GM18861 (cell line): ENCODE data around the gene TMC8.

ENCODE experiments used
- ATAC-seq: cut with Tn5 transposase; IDR thresholded peaks from one replicate; pipeline ENCODE4 v1.9.1; 2021; ENCODE audit not compliant: unreplicated experiment

TMC8 gene

GRCh38 chr17:78122216-78122930 lies 8.2 kb upstream of the TMC8 start:
- no peak for ATAC-seq

DNA sequence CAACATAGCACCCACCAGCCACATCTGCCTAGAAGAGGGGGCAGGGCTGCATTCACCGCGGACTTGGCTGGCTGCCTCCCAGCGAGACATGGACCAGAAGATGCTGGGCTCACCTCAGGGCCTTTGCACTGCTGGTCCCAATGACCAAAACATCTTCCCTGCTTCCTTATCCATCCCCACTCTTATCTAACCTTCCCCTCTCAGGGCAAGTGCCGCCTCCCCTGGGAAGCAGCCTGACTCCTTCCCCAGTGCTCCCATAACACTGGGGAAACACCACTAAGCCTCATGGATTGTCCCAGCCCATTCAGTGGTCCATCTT lies 7.7 kb upstream of the TMC8 start:
- no peak for ATAC-seq

GRCh38 chr17:78123258-78123929 lies 7.2 kb upstream of the TMC8 start:
- no peak for ATAC-seq

- no peak for ATAC-seq
These were observed 6.3 kb upstream of the TMC8 start for GRCh38 chr17:78124081-78124835.

GRCh38 chr17:78124836-78125137 lies 5.8 kb upstream of the TMC8 start:
- no peak for ATAC-seq

GRCh38 chr17:78125138-78125913 lies 5.2 kb upstream of the TMC8 start:
- no peak for ATAC-seq

DNA sequence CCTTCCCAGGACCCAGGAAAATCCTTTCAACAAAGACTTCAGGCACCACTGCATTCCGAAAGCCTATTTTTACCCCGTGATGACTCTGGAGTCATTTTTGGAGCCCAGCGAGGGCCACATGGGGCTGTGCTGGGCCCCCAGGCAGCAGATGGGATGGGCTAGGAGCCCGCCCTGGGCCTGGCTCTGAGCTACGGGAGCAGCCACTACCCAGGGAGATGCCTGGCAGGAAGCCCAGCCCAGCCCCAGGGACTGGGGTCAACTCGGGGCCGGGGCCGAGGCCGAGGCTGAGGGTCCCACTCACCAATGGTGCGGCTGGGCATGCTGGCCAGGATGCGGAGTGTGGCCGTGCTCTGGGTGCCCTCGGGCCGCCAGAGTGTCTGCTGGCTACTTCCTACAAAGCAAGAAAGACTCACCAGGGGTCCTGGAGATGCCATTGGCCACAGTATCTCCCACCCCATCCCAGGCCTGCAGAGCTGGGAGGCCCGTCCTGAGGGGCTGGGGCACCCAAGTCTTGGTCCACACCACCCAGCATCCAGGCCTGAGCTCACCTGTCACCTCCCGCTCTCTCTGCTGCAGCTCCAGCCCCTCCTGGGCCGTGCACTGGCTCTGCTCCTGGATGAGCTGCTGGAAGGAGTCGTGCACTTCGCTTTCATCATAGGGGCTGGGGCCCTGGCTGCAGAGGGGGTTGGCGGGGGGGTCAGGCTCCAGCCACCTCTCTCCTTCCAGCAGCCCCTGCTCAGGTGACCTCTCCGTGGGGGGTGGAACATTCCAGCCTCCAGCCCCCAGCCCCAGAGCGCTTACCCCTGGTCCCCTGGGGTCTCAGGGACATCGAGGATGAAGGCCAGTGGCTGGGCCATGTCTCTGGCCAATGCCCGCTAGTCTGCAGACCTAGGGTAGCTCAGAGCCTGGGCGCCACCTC lies 4.3 kb upstream of the TMC8 start:
- ATAC-seq, result no peak

- no peak for ATAC-seq
These were observed 3.7 kb upstream of the TMC8 start for GRCh38 chr17:78126895-78127238.

DNA sequence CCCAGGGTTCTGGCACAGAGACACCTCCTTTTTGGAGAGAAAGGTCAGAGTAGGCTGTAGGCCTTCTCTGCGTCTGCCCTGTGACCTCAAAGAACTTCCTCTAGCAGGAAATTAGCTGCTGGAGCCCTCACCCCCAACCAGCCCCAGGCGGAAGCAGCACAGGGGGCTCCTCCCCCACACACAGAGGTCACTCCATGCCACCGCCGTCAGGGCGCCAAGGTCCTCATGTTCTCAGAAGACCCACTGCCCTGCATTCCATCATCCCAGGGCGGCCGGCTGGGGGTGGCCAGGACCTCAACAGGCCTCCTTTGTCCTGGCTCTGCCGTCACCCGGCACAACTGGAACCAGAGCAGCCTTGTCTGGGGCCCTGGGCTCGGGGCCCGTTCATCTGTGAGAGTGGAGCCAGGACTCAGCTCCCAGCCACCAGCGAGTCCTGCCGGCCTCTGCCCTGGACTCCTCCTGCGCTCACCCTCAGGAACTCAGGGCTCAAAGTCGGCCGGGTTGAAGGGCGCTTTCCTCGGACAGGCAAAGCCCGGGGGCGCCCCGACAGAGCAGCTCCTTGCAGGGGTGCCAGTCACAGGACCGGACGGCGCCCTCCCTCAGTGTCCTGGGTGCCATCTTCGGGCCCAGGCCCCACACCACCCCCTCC lies 3.2 kb upstream of the TMC8 start:
- peak; percentile 24 for ATAC-seq

DNA sequence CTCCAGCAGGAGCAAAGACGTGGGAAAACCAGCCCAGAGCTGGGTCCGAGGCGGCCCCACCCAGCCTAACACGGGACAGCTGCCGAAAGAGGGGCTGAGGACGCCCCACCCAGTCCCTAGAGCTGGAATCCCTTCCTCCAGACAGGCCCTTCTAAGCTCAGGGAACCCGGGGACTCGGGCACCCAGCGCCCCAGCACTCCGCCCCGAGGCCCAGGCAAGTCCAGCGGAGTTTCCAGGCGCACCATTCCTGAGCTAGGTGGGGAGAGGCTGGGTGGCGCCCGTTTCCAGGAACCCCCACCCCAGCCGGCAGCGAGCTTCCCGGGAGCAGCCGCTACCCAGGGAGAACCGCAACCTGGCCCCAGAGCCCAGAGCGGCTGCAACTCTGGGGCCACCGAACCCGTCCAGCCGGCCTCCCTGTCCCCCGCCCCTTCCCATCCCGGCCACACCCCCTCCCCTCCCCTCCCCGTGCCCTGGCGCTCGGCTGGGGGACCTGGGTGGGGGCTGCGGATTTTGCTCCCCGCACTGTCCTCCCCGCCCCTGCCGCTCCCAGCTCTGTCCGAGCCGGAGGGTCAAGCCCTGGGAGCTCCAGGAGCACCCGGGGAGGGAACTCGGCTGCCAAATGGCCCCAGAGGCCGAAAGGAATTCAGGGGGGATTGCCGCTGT lies 2.6 kb upstream of the TMC8 start:
- ATAC-seq, result no peak

DNA sequence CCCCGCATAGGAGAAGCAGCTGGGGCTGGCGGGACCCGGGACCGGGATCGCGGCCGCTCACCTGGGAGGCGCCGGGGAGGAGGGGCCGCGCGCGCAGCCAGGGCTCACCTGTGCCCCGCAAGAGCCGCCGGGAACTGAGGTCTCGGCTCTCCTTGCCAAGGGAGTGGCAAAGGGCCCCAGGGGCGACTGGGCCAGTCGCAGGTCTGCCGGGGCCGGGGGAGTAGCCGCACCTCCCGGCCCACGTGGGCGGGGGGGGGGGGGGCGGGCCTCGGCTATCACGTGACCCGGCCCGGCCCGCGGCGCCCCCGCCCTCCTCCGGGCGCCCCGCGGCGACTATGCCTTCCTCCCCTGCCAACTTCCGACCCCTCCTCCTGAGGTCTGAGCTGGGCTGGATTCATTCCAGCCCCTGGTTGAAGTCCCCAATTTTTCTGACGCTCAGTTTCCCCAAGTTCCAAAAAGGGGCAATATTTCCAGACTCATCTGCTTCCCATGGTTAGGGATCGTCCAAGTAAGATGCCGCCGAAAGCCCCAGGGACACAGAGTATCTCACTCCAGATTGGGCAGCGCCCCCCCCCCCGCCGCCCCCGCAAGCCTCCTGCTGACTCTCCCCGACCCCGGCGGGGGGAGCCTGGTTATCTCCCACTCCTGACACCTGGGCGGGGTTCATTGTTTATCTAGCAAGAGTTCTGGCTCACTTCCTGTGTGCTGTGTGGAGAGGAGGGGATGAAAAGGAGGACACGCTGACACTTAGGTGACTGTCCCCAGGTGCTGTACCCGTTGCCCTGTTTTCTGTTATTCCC lies 1.8 kb upstream of the TMC8 start, which contains the start of gene TMC6:
TMC6 (minus strand) TSS at position 205 of the 800 bp plus-strand sequence. CDS start 1,923 bp downstream, outside the sequence.
- ATAC-seq, result no peak

- ATAC-seq, result no peak
These were observed 1.1 kb upstream of the TMC8 start for GRCh38 chr17:78129351-78130089.

DNA sequence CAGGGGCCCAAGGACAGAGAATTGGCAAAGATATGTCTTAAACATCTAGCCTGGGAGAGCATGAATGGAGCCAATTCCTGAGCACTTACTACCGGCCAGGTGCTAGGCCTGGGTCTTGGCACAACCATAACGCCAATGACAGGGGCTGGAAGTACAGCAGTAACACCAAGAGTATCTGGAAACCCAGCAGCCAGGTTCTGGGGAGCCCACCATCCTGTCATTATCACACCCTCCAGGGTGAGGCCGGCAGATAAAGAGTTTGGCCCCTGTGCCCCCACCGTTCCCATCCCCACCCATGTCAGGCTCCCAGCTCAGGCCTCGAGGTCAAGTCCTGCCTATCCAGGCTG lies 508 bp upstream of the TMC8 start:
- no peak for ATAC-seq

DNA sequence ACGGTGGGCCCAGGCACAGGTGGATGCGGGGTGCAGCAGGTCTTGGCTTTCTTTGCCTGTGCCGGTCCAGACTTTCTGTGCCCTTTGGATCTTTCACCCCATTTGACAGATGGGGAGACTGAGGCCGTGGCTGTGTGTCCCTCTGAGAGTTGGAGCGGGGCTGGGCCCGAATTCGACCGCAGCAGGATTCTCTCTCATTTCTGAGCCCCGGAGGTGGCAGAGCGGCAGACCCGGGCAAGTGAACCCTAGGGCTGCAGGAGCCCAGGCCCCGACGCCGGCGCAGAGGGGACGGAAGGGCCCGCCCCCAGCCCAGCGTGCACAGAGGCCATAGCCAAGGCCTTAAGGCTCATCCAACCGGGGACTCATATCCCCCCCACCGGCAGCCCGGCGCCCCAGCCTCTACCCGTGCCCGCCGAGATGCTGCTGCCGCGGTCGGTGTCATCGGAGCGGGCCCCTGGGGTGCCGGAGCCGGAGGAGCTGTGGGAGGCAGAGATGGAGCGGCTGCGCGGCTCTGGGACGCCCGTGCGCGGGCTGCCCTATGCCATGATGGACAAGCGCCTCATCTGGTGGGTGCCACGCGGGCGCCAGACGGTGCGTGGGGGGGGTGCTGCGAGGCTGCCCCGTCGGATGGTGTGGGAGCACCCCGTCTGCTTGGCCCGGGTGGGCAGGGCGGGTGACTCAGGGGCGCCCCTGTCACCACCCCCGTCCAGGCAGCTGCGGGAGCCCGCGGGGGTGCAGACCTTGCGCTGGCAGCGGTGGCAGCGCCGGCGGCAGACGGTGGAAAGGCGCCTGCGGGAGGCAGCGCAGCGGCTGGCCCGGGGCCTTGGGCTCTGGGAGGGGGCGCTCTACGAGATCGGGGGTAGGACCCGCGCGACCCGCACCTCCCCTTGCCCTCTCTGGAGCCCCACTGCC lies 857 bp downstream of the TMC8 start:
- ATAC-seq, result no peak

- ATAC-seq, result no peak
These were observed 1.6 kb downstream of the TMC8 start for GRCh38 chr17:78132084-78132676.

DNA sequence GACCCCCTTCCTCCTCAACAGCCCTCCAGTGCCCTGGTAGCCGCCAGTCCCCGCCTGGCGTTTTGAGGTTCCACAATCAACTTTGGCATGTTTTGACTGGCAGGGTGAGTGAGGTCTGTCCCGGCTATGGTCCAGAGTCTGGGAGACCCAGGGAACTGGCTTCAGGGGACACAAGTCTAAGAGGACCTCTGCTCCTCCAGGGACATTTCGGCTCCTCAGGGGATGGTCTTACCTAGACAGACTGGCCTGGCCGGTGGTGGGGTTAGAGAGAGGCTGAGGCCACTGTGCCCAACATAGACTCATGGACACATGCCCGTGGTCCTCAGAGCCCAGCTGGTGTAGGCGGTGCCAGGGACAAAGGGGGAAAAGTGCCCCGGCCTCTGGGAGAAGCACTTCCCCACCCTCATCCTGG lies 2.2 kb downstream of the TMC8 start:
- ATAC-seq, result no peak
